C4-2B (cell line): Measurements from ENCODE around the gene GEMIN2.

Experiments
- CTCF ChIP-seq: fragments of 450-650 bp; conservative IDR thresholded peaks from 2 replicates; pipeline ENCODE4 v1.5.1; 2017; ENCODE audit warnings: mild to moderate bottlenecking
- ZFX ChIP-seq: fragments of 450-650 bp; IDR thresholded peaks from 2 replicates; pipeline ENCODE4 v1.6.1; 2017

DNA sequence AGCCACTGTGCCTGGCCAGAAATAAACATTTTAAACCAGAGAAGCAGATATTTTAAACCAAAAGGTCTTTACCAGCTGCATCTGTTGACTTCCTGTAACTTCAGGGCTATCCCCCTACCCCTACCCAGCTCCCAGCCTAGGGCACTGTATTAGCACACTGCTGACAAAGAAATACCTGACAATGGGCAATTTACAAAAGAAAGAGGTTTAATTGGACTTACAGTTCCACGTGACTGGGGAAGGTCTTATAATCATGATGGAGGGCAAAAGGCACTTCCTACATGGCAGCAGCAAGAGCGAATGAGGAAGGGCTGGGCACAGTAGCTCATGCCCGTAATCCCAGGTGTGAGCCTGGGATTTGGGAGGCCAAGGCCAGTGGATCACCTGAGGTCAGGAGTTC lies 26.0 kb downstream of the GEMIN2 start:
- no peak for TF ChIP-seq CTCF
- TF ChIP-seq ZFX, result no peak
